ENCODE data around the gene LAMC1.
A peak's percentile ranks its signal among the peaks of the same experiment; 100 is the strongest.

The LAMC1 gene

GRCh38 chr1:183179033-183179432, 155.8 kb downstream of the LAMC1 start:
- DNase-seq (ENCODE audit: low read depth, low spot score) = no peak
- no peak overlapping the region for H3K27ac ChIP-seq

- H3K27ac ChIP-seq = peak overlapping the region; percentile 81
- DNase-seq (ENCODE audit: low read depth, low spot score) = no peak
Observed at GRCh38 chr1:183180218-183180617, 157.0 kb downstream of the LAMC1 start.

DNA sequence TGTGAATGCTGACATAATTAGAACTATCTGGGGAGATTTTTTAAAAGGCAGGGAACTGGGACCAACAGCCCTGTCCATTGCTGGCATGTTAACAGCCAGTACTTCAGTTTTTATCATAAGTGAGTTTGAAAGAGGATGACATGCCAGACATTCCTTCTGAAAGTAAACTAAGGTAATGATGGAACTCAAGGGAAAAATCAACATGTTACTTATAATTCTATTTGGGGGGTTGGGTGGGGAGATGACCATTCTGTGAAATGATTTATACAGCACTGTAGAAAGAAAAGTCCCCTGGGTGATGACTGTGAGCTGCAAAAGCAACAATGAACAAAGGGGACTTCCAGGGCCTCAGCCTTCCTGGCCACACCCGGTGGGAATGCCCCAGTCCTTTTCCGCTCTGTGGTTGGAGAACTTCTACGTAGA, 157.4 kb downstream of the LAMC1 start:
- DNase-seq (ENCODE audit: low read depth, low spot score) = no peak
- H3K27ac ChIP-seq = peak overlapping the region; percentile 81

GRCh38 chr1:183185941-183186490, 162.8 kb downstream of the LAMC1 start, which contains the start of gene LAMC2:
Gene LAMC2, plus strand, starts transcription at chr1:183186264. Its CDS starts 89 bp downstream, at chr1:183186353.
- DNase-seq (ENCODE audit: low read depth, low spot score) = peak; percentile 96
- peak within 1 kb of the TSS; percentile 98 for H3K27ac ChIP-seq

DNA sequence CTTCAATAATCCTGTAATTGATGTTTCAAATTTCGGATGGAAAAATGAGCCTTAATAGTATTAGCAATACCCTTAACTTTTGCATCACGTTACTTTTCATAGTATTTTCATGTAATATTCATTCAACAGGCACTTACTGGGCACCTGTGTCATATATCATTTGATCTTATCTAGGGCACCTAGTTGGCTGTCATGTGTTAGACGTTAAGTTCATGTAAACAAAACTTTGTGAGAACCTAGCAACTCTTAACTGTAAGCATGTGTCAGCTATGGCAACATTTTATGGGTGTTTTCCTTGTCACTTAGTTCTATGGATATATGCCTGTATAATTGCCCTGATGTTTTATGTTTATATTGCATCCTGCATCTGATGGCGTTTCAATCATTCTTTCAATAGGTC, 163.6 kb downstream of the LAMC1 start:
- peak overlapping the region; percentile 98 for H3K27ac ChIP-seq
- DNase-seq (ENCODE audit: low read depth, low spot score) = no peak

GRCh38 chr1:183188240-183188639, 165.0 kb downstream of the LAMC1 start:
- no peak for DNase-seq (ENCODE audit: low read depth, low spot score)
- peak overlapping the region; percentile 98 for H3K27ac ChIP-seq

- no peak for DNase-seq (ENCODE audit: low read depth, low spot score)
- H3K27ac ChIP-seq = peak overlapping the region; percentile 98
Observed at GRCh38 chr1:183191833-183192232, 168.6 kb downstream of the LAMC1 start.

DNA sequence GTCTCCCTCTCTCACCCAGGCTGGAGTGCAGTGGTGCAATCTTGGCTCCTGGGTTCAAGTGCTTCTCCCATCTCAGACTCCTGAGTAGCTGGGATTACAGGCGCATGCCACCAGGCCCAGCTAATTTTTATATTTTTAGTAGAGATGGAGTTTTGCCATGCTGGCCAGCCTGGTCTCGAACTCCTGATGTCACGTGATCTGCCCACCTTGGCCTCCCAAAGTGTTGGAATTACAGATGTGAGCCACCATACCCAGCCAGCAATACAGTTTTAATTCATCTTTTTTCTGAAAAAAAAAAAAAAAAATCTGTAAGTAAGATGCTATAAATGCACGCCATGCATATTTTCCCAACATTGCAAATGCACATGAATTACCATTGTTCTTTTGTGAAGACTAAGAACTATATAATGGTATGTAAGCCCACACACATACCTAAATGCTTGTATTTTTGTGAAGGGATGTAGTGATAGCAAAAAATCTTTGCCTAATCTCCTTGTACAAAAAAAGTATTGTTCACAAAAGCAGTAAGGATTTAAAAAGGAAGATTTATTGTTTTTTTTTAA, 170.8 kb downstream of the LAMC1 start:
- peak overlapping the region; percentile 98 for H3K27ac ChIP-seq

GRCh38 chr1:183194527-183195141, 171.4 kb downstream of the LAMC1 start:
- DNase-seq (ENCODE audit: low read depth, low spot score) = no peak
- peak overlapping the region; percentile 98 for H3K27ac ChIP-seq

More for the DNA sequence above, 170.8 kb downstream of the LAMC1 start:
- no peak for DNase-seq (ENCODE audit: low read depth, low spot score)

- no peak for DNase-seq (ENCODE audit: low read depth, low spot score)
- peak overlapping the region; percentile 98 for H3K27ac ChIP-seq
Observed at GRCh38 chr1:183195142-183195574, 171.9 kb downstream of the LAMC1 start.

All from epithelial cell of prostate (primary cell).